Measurements from ENCODE around the gene VSX2.

VSX2 gene

GRCh38 chr14:74302634-74303569 lies 63.7 kb downstream of the VSX2 start, which contains the start of gene ABCD4:
ABCD4 (minus strand) TSS chr14:74302934; CDS start chr14:74302912, 22 bp downstream.
- peak; percentile 95 for DNase-seq

GRCh38 chr14:74308695-74309094 lies 69.4 kb downstream of the VSX2 start:
- DNase-seq: no peak

- DNase-seq: no peak
These were observed 70.1 kb downstream of the VSX2 start for GRCh38 chr14:74309125-74310022.

GRCh38 chr14:74312161-74312560 lies 72.9 kb downstream of the VSX2 start:
- no peak for DNase-seq

All from activated CD4-positive, alpha-beta T cell treated with anti-CD3 and anti-CD28 coated beads, Interleukin-2, Interleukin-6, amounts not matched to agents 100 ng/mL and 50 ng/mL, durations not matched to agents 16 hours and 8 hours (primary cell).